Ectodermal cell (in vitro differentiated cells): ENCODE results near the gene AMIGO2. TPM values are rescaled to one million over a fixed set of nuclear protein-coding genes. Genes with fewer than 3 reads are reported as not detected.
"Not testable (repeated sequence)": the region's sequence is repeated elsewhere in the genome, so short reads cannot be mapped to it uniquely, and the experiment has no call there.

Experiments used
- H3K27ac ChIP-seq: 2 replicates; pipeline ENCODE4 v1.7.0; 2013; ENCODE audit warnings: mild to moderate bottlenecking, low read depth, low read length; ENCODE audit not compliant: insufficient read depth, poor library complexity, severe bottlenecking
- H3K27me3 ChIP-seq: 2 replicates; pipeline ENCODE4 v1.7.0; 2013; ENCODE audit warnings: mild to moderate bottlenecking, low read length; ENCODE audit not compliant: insufficient read depth, control insufficient read depth, poor library complexity, severe bottlenecking
- H3K36me3 ChIP-seq: one replicate; pipeline ENCODE4 v1.7.0; 2013; ENCODE audit warnings: low read length; ENCODE audit not compliant: control insufficient read depth, insufficient read depth
- H3K4me1 ChIP-seq: one replicate; pipeline ENCODE4 v1.7.0; 2013; ENCODE audit warnings: low read length; ENCODE audit not compliant: control insufficient read depth, insufficient read depth
- H3K4me3 ChIP-seq: 2 replicates; pipeline ENCODE4 v1.7.0; 2013; ENCODE audit warnings: low read depth, low read length, control low read depth; ENCODE audit not compliant: insufficient read depth
- H3K9me3 ChIP-seq: 2 replicates; pipeline ENCODE4 v1.7.0; 2013; ENCODE audit warnings: mild to moderate bottlenecking, low read length, moderate library complexity; ENCODE audit not compliant: control insufficient read depth
- WGBS, 2 experiments: methylation state at CpG; one replicate each; pipeline ENCODE4 v1.1.7; 2013; ENCODE audit warnings: missing lambda C conversion rate in 2 of 2; 5-methylcytosine and 5-hydroxymethylcytosine counted together
- polyA plus RNA-seq, 4 experiments: library from polyadenylated mRNA; stranded (reverse); fragments of 50-300 nt; gene quantifications; one replicate each; pipeline ENCODE4 v1.2.3, GENCODE V29; 2013

Gene AMIGO2, protein sequence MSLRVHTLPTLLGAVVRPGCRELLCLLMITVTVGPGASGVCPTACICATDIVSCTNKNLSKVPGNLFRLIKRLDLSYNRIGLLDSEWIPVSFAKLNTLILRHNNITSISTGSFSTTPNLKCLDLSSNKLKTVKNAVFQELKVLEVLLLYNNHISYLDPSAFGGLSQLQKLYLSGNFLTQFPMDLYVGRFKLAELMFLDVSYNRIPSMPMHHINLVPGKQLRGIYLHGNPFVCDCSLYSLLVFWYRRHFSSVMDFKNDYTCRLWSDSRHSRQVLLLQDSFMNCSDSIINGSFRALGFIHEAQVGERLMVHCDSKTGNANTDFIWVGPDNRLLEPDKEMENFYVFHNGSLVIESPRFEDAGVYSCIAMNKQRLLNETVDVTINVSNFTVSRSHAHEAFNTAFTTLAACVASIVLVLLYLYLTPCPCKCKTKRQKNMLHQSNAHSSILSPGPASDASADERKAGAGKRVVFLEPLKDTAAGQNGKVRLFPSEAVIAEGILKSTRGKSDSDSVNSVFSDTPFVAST
- polyA plus RNA-seq (2013, experiment 1 of 4): 6.5 TPM
- 6.7 TPM for polyA plus RNA-seq (2013, experiment 2 of 4)
- 6.5 TPM for polyA plus RNA-seq (2013, experiment 3 of 4)
- polyA plus RNA-seq (2013, experiment 4 of 4): 5.7 TPM

DNA sequence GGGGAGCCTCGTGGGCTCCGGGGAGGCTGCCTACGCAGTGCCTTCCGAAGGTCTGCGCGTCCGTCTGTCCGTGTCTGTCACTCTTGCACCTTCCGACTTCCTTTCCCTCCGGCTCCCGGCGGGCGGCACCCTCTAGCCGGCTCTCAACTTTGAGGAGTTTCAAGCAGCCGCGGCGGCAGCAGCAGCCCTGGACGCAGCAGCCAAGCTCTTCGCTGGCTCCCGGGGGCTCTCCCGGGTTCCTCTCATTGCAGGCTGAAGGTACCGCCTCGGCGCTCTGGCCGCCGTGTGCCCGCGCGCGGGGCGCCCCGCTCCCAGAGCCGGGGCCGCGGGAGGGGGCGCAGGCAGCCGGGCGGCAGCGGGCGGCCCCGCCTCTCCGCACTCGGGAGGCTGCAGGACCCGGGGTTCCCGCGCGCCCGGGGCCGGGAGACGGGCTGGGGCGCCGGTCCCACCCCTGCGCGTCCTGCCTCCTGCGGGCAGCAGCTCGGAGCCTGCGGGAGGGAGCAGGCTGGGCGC, at the start of gene AMIGO2, which contains the start of gene PCED1B:
Gene AMIGO2 (minus strand): TSS at position 492 of the 513 bp plus-strand sequence. CDS start 957 bp downstream, outside the sequence.
Gene PCED1B (plus strand): TSS at position 154 of the 513 bp plus-strand sequence. CDS start 155,443 bp downstream, outside the sequence.
- Histone ChIP-seq H3K27ac (no peak within 1 kb of the TSS), H3K36me3 (no peaks in the 10 kb centered on the region)
- WGBS, 2 experiments: 0% methylated on average over 58 of the region's 58 CpGs

DNA sequence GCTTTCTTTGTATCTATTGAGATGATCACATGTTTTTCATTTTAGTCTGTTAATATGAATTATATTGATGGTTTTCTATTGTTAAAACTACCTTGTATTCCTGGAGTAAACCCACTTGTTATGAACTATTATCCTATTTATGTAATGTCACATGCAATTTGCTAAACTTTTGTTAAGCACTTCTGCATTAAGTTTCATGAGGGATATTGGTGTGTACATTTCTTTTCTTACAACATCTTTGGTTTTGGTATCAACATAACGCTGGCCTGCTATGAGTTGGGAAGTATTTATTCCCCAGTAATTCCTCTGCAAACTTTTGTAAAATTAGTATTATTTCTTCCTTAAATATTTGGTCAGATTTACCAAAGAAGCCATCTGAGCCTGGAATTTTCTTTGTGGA, 46.5 kb upstream of the AMIGO2 start:
- H3K4me3 ChIP-seq: no peak overlapping the region
- no peaks in the 10 kb centered on the region for H3K27me3 ChIP-seq
- no CpG with 5 or more reads among the region's 1 CpG for WGBS, 2 experiments
- no peaks in the 10 kb centered on the region for H3K9me3 ChIP-seq
- H3K36me3 ChIP-seq: no peaks in the 10 kb centered on the region
- no peak overlapping the region for H3K27ac ChIP-seq
- H3K4me1 ChIP-seq: no peaks in the 10 kb centered on the region

More for the DNA sequence above, at the start of gene AMIGO2, which contains the start of gene PCED1B:
- H3K4me3 ChIP-seq: peak within 1 kb of the TSS; percentile 59
- H3K9me3 ChIP-seq: no peaks in the 10 kb centered on the region
- H3K27me3 ChIP-seq: peaks cover 38% of the 10 kb centered on the region
- peaks cover 11% of the 10 kb centered on the region for H3K4me1 ChIP-seq

DNA sequence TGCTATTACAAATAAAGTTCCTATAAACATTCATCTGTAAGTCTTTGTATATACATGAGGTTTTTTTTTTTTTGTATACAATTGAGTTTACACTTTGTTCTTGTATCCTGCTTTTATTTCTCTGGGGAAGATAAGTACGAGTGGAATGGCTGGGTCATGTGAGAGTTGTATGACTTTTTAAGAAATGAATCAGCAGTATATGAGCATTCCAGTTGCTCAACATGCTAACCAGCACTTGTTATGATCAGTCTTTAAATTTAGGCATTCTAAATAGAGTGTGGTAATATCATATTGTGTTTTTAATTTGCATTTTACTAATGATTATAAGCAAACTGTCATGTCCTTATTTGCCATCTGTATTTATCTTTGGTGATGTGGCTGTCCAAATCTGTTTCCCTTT, 44.7 kb upstream of the AMIGO2 start:
- Histone ChIP-seq H3K9me3 (no peaks in the 10 kb centered on the region), H3K36me3 (no peaks in the 10 kb centered on the region), H3K27me3 (no peaks in the 10 kb centered on the region), H3K4me1 (no peaks in the 10 kb centered on the region), H3K27ac (no peak overlapping the region), H3K4me3 (no peak overlapping the region)
- 95 to 100% methylated on average over 1 of the region's 1 CpG for WGBS, 2 experiments

DNA sequence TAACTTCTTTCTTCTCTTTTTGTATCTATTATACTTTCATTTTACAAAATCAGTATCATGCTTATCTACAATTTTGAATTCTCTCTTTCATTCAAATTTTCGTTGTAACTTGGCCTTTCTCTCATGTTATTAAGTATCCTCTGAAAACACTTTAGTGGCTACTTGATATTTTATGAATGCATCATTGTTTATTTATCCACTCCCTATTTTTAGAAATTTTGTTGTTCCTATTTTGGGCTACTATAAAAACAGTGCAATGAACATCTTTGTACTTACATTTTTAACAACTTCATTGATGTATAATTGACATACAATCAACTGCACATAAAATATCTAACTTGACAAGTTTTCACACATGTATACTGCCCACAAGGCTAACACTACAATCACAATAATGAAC, 44.0 kb upstream of the AMIGO2 start:
- H3K4me1 ChIP-seq: no peaks in the 10 kb centered on the region
- WGBS, 2 experiments: 57 to 100% methylated on average over 1 of the region's 1 CpG
- H3K36me3 ChIP-seq: no peaks in the 10 kb centered on the region
- H3K9me3 ChIP-seq: no peaks in the 10 kb centered on the region
- H3K4me3 ChIP-seq: no peak overlapping the region
- no peaks in the 10 kb centered on the region for H3K27me3 ChIP-seq
- no peak overlapping the region for H3K27ac ChIP-seq

DNA sequence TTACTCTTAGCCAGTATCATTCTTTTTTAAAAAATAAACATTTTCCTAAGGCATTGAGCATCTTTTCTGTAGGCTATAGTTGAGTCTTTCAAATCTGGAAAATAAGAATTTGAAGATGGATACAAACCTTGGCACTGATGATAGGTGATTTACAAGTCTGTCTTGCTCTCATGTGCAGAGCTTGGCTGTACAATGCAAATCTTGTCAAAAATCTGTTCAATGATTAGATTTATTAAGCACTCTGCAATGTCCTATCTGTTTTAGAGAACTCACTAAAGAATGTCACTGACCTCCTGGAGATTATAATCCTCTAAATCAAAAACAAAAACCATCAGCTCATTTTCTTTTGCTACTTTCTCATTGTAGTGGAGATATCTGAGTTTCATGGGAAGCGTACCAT, 42.8 kb upstream of the AMIGO2 start:
- 91 to 100% methylated on average over 1 of the region's 1 CpG for WGBS, 2 experiments
- Histone ChIP-seq H3K4me1 (no peaks in the 10 kb centered on the region), H3K27ac (no peak overlapping the region), H3K27me3 (no peaks in the 10 kb centered on the region), H3K4me3 (no peak overlapping the region), H3K9me3 (no peaks in the 10 kb centered on the region), H3K36me3 (no peaks in the 10 kb centered on the region)

DNA sequence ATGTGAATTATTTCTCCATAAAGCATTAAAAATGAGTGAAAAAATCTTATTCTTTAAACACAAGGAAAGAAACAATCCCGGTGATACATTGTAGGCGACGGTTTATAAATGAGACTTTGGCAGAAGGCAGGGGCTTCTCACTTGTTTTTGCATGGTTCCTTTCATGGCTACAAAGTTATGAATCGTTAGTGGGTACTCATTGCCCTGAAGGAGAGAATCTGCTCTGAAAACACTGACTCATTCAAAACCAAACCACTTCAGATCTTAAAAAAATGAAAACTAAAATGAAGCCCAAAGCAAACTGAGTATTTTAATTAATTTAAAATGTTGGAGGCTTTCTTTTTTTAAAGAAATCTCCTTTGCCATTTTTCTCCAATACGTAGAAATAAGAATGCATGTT, 41.4 kb upstream of the AMIGO2 start:
- Histone ChIP-seq H3K27ac (no peak overlapping the region), H3K36me3 (no peaks in the 10 kb centered on the region), H3K9me3 (no peaks in the 10 kb centered on the region), H3K27me3 (no peaks in the 10 kb centered on the region), H3K4me1 (no peaks in the 10 kb centered on the region), H3K4me3 (no peak overlapping the region)
- 97 to 98% methylated on average over 4 of the region's 5 CpGs for WGBS, 2 experiments

DNA sequence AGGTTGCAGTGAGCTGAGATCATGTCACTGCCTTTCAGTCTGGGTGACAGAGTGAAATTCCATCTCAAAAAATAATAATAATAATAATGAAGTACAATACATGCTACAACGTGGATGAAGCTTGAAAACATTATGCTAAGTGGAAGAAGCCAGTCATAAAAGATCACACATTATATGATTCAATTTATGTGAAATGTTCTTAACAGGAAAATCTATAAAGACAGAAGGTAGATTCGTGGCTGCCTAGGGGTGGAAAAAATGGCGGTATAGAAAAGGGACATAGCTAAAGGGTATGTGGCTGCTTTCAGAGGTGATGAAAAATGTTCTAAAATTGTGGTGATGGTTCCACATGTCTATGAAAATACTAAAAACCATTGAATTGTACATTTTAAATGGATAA, 41.0 kb upstream of the AMIGO2 start:
- Histone ChIP-seq H3K27me3 (no peaks in the 10 kb centered on the region), H3K9me3 (no peaks in the 10 kb centered on the region), H3K27ac (no peak overlapping the region), H3K36me3 (no peaks in the 10 kb centered on the region), H3K4me1 (no peaks in the 10 kb centered on the region), H3K4me3 (no peak overlapping the region)
- WGBS, 2 experiments: 96 to 100% methylated on average over 2 of the region's 3 CpGs

DNA sequence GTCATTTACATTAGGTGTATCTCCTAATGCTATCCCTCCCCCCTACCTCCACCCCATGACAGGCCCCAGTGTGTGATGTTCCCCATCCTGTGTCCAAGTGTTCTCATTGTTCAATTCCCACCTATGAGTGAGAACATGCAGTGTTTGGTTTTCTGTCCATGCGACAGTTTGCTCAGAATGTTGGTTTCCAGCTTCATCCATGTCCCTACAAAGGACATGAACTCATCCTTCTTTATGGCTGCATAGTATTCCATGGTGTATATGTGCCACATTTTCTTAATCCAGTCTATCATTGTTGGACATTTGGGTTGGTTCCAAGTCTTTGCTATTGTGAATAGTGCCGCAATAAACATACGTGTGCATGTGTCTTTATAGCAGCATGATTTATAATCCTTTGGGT, 37.5 kb upstream of the AMIGO2 start:
- not testable (repeated sequence) for H3K36me3 ChIP-seq, H3K9me3 ChIP-seq

DNA sequence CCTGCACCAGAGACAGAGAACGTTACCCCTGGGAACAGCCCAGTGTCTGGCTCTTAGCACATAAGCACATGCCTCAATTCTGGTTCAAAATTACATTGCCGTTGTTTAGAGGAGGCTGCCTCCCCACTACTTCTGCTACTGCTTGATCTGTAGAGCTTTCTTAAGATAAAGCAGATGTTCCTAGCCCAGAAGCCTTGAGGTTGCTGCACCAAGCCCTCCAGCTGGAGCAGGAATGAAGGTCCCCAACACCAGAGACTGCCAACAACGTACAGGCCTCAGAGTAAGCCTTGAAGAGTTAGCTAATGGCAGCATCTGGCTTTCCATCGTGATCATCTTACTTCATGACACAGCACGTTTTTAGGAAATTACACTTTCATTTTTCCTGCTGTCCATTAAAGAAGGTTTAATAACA, 34.7 kb upstream of the AMIGO2 start:
- no peak overlapping the region for H3K27ac ChIP-seq
- H3K9me3 ChIP-seq: no peaks in the 10 kb centered on the region
- 82 to 94% methylated on average over 5 of the region's 5 CpGs for WGBS, 2 experiments
- no peaks in the 10 kb centered on the region for H3K27me3 ChIP-seq
- H3K36me3 ChIP-seq: no peaks in the 10 kb centered on the region
- H3K4me1 ChIP-seq: no peaks in the 10 kb centered on the region
- H3K4me3 ChIP-seq: no peak overlapping the region

More for the DNA sequence above, 37.5 kb upstream of the AMIGO2 start:
- WGBS, 2 experiments: 94 to 100% methylated on average over 1 of the region's 3 CpGs
- H3K27me3 ChIP-seq, H3K4me1 ChIP-seq, H3K4me3 ChIP-seq, H3K27ac ChIP-seq: not testable (repeated sequence)

DNA sequence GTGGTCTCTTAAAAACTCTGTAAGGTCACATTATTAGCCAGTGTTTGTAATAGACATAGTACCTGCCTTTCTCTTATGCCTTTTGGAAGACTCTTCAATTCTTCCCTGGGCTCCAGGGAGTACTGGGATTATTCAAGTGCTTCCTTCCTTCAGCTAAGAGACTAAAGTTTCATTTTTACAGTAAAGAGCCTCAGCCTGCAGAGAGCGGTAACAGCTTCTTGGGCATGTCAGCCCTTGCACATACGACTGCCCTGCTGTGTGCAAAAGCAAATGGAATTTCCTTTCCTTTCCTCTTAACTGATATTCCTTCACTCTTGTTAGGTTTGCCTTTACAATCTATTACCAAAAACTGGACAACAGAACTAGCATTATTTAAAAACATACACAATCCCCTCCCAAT, 32.9 kb upstream of the AMIGO2 start:
- 82 to 92% methylated on average over 2 of the region's 2 CpGs for WGBS, 2 experiments
- Histone ChIP-seq H3K36me3 (no peaks in the 10 kb centered on the region), H3K27ac (no peak overlapping the region), H3K27me3 (no peaks in the 10 kb centered on the region), H3K9me3 (no peaks in the 10 kb centered on the region), H3K4me3 (no peak overlapping the region), H3K4me1 (no peaks in the 10 kb centered on the region)
